Stimulated activated CD8-positive, alpha-beta memory T cell treated with anti-CD3 and anti-CD28 coated beads, Interleukin-15, amount 100 ng/mL, for 24 hours (primary cell): ENCODE results near the gene SIRT5.

Source experiments
- DNase-seq: peaks from one replicate; pipeline ENCODE4 v3.0.0-alpha.2; 2020; ENCODE audit warnings: low read depth

Gene SIRT5

DNA sequence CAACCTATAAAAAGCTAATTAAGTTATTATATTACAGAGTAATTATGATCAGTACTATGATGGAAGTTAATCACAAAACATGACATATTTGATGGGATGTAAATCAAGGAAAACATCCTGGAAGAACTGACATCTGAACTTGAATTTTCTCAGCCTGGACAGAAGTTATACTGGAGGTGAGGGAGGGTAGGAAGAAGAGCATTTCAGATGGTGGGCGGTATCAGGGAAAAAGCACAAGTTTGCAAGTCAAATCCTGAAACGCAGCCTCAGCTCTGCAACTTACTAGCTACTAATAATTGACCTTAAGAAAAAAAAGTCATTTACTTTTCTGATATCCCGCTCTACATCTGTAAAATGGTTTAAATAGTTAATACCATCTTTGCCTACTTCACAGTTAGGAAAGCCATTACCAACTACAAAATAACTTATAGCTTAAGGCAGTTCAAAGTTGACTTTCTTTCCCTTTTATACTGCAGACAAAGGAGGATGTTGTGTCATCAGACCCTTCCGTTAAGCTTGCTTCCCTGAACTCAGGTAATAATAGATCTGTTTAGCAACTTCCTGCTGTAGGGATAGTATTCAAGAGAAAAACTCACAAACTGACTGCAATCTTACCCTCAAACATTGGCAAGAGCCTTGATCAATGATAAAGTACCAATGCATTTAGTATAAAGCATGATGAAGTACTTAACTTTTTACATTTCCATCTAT is 61.7 kb downstream of the SIRT5 start:
- DNase-seq: no peak

DNA sequence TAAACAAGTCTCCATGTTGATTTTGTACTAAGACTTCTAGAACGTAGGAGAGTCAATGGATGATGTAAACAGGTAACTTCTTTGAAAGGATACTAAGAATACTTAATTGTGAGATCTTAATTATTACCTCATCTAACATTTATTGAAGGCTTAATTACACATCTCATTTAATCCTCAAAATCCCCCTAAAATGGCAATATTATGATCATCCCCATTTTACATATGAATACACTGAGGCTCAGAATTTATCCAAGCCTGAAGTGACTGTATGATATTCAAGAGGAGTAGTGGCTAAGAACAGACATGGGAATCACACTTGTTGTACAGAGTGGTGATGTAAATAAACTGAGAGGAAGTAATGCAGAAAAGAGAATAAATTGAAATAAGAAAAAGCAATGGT is 63.6 kb downstream of the SIRT5 start:
- no peak for DNase-seq

DNA sequence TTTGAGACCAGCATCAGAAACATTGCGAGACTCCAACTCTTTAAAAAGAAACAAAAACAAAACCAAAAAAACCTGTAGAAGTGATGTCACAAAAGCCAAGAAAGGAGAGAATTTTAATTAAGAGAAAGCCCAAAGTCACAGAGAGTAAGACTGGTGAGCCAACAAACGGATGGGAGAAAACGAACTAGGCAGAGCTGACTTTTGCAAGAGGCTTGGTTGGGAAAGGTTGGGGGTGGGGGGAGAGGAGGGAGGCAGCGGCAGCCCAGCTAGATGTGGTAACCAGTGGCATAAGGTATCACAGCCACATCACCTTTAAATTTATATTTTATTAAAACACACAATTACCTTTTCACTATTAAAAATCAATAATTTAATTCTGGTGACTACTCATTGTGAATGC is 64.2 kb downstream of the SIRT5 start:
- no peak for DNase-seq

DNA sequence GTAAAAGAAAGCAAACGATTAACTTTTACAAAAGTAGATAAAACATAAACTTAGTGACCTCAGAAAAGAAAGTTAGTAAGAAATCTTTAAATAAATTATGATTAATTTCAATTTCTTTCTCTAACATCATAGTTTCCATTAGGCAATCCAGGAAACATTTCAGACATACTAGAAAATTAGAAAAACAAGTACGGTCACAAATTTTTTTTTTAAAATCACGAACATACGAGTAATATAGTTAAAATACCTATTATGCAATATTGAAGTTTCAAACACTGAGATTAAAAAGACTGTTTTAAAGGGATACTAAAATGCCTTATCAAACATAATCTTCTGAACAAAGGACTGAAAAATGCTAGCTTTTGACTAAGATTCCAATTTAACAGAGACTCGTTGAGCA is 66.9 kb downstream of the SIRT5 start:
- no peak for DNase-seq

DNA sequence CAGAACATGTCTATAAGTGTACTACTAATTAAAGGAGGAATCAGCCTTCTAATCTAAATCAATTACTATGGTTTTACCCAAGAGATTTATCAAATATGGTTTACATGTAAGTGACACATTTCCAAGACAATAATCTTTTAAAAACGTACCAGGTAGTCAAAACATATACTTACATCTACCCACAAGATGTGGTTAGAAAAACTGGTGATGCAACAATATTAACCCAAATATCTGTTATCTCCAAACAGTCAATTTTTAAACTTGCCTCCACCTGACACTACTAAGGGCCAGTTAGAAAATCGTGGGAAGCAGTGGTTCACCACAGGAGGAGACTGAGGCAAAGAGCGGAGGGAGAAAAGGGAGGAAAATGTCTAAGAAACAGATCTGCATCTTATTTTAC is 68.7 kb downstream of the SIRT5 start:
- DNase-seq: no peak

DNA sequence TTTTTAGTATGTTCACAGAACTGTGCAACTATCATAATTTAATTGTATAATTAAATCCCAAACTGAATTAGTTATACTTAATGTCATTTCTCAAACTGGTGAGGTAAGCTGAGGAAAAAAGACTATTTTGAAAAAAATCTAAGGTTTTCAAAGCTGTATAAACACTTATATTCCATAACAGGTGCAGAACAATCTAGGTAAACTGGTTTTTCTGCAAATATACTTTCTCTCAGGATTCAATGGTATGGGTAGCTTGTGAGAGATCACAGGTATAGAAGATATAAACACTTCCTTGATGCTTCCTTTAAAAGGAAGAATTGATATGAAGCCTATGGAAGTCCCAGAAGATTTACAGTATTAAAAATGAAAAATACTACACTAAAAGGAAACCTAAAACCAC is 74.4 kb downstream of the SIRT5 start:
- no peak for DNase-seq

DNA sequence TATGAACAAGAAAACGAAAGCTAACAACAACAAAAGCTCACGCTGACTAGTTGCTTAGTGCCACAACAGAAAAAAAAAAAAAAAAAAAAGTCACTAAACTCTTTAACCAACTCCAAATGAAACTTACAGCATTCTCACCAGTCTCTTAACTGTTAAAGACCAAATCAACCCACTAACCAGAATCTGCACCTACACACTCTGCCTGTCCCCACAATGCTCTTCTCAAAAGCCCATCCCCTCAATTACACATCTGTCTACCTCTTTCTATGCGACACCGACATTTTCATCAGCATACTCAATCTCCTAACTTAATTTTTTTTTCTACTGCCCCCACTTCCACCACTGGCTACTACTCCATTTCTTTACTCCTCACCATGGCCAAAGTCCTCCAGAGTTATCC is 75.0 kb downstream of the SIRT5 start:
- no peak for DNase-seq

DNA sequence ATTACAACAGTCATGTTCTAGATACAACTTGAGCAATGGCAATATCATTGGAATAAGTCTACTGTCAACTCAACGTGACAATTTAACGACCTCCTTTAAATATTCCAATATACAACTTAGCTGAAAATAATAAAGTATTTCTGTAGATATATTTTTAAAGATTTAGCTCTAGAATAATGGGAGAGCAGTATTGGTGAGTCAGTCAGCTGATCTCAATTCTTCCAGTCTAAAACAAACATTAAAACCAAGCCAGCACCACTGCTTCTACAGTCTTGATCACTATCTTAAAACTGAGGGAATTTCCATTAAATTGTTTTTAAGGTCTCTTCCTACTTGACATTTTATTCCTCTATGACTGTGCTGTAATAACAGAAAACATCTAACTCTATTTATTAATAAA is 78.9 kb downstream of the SIRT5 start:
- DNase-seq: no peak

DNA sequence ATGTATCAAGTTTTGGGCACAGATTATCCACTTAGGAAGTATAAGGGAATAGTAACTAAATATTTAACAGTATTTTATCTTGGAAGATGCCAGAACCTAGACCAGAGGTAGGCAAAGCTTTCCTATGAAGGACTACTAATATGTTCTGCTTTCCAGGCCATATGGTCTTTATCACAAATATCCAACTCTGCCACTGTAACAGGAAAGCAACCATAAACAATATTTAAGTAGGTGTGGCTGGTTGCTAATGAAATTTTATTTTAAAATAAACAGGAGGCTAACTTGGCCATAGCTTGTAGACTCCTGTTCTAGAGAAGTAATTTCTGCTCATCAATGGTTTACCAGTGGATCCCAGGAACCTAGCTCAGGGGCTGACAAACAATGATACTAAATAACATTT is 80.1 kb downstream of the SIRT5 start:
- no peak for DNase-seq

DNA sequence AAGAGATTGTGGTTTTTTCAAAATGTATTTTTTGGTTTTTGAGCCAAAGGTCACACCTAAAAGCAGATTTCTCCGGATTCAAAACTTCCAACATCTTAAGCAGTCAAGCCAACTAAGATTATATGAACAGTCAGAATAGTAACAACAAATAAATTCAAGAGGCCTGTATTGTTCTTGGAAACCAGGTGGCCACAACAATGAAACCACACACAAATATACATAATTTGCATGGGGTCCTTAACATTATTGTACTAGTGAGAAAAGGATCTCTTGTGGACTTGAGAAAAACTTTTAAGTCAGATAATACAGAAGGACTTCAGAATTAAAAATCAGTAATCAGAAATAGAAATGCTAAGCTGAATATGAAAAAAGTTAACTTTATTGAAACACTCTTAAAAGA is 81.3 kb downstream of the SIRT5 start:
- DNase-seq: no peak

DNA sequence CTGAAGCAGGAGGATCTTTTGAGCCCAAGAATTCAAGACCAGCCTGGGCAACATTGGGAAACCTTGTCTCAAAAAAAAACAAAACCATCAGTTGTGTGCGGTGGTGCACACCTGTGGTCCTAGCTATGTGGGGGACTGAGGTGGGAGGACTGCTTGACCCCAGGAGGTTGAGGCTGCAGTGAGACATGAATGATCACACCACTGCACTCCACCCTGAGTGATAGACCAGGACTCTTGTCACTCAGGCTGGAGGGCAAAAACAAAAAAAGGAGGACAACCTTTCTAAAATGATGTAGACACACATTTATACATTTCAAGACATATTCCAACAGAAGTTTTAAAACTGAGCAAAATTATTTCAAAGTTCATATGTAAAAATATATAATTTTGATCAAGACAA is 85.9 kb downstream of the SIRT5 start:
- DNase-seq: no peak

DNA sequence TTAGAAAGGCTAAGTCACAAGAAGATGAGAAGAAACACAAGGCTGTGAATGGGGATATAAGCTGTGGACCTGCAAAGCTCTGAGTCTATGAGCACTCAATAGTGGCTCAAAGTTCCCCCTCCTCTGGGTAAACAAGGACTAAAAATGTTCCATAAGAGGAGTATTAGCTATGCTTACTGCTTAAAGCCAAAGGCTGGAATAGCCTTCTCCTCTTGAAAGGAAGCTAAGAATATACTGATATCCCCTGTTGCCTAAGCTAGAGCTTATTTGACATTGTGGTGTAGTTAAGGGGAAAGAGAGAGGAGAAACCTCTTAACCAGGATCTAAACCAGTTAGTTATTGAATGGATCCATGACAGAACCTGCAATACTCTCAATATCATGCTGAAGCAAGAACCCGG is 86.5 kb downstream of the SIRT5 start:
- no peak for DNase-seq

DNA sequence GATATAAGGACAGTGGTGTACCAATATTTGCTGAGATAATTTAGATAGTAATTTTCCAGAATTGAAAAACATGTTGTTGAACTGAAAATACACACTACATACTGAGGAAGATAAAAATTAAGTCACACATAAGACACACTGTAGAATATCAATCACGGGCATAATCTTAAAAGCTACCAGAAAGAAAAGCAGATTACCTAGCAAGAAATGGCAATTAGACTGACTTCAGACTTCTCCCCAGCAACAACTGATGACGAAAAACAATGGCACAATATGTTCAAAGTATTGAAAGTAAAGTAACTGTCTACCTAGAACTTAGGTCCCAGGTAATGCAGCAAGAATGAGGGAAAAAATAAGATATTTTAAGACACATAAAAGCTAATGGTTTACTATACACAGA is 87.2 kb downstream of the SIRT5 start:
- no peak for DNase-seq

DNA sequence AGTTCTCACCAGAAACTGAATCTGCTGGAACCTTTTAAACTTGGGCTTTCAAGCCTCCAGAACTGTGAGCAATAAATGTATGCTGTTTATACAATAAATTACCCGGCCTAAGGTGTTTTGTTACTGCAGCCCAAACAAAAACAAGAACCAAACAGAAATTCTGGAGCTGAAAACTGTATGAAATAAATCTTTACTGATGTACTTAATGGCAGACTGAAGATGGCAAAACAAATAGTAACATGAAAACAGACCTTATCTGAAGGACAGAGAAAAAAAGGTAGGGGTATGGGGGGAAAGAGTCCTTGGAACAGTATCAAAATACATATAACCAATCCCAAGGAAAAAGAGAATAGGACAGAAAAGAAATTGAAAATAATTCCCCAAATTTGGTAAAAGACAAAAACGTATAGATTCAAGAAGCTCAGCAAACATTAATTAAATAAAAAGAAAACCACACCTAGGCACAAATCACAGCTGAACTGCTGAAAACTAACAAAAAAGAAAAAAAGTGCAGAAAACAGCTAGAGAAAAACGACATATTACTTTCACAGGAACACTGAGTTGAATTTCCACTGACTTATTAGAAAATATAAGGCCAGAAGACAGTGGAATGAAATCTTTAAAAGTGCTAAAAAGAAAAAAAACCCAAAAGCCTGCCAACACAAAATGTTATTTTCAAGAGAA is 88.4 kb downstream of the SIRT5 start:
- DNase-seq: no peak

DNA sequence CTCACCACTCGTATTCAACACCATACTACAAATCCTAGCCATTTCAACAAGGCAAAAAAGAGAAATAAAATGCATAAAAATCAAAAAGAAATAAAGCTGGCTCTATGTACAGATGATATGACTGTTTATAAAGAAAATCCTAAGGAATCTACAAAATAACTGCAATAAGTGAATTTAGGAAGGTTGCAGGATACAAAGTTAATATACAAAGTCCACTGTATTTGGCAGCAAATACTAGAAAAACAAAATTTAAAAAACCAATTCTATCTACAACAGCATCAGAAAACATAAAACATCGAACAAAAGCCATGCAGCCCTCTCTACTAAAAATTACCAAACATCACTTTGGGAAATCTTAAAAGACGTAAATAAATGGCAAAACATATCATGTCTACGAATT is 89.6 kb downstream of the SIRT5 start:
- no peak for DNase-seq
